Panc1 (cell line): ENCODE measurements around the gene FEM1B.

Experiments used
- CTCF ChIP-seq: fragments of 450-650 bp; IDR thresholded peaks from 2 replicates; pipeline ENCODE4 v1.5.1; 2017; ENCODE audit warnings: mild to moderate bottlenecking
- POLR2AphosphoS5 ChIP-seq: IDR thresholded peaks from 2 replicates; pipeline ENCODE4 v1.6.1; 2012; ENCODE audit warnings: mild to moderate bottlenecking, low read depth, low read length, moderate library complexity
- REST ChIP-seq, 2 experiments: IDR thresholded peaks; 2 replicates each; pipeline ENCODE4 v1.6.1; 2011 to 2012; ENCODE audit warnings: low read depth in 2 of 2, control low read depth in 1 of 2, low read length in 1 of 2, mild to moderate bottlenecking in 1 of 2, moderate library complexity in 1 of 2; ENCODE audit not compliant: insufficient read depth in 1 of 2

GRCh38 chr15:68336516-68336915, 59.0 kb downstream of the FEM1B start:
- TF ChIP-seq CTCF (no peak), POLR2AphosphoS5 (no peak), REST (IDR thresholded peaks at IDR 0.05; ENCODE audit: insufficient read depth in 1 of 2, low read depth in 2 of 2, low read length in 1 of 2) (no peak)
